GM12873 (cell line): ENCODE measurements around the gene IMMP2L.

Experiments
- TF ChIP-seq, protein P1 (sequence below): IDR thresholded peaks from 2 replicates; pipeline ENCODE4 v1.5.1; 2012; ENCODE audit warnings: low read depth, mild to moderate bottlenecking, moderate library complexity, low read length, control low read depth; ENCODE audit not compliant: insufficient read depth; ENCODE audit errors: missing control alignments

The IMMP2L gene

DNA sequence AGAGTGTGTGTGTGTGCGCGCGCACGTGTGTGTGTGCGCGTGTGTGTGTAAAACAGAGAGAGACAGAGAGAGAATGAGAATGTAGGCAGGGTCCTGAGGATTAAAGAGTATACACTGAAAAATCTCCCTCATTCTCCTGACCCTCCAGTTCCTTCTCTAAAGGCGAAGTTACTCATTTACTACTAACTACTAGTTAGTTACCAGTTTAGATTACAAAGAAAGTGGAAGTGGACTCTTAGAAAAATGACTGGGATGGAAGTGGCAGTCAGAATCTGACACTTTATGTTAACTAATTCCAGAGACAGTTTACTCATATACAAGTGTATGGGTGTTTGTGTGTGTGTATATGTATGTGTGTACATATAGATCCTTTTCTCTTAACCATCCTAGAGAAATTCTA, 617.8 kb downstream of the IMMP2L start:
- TF ChIP-seq, protein P1, sequence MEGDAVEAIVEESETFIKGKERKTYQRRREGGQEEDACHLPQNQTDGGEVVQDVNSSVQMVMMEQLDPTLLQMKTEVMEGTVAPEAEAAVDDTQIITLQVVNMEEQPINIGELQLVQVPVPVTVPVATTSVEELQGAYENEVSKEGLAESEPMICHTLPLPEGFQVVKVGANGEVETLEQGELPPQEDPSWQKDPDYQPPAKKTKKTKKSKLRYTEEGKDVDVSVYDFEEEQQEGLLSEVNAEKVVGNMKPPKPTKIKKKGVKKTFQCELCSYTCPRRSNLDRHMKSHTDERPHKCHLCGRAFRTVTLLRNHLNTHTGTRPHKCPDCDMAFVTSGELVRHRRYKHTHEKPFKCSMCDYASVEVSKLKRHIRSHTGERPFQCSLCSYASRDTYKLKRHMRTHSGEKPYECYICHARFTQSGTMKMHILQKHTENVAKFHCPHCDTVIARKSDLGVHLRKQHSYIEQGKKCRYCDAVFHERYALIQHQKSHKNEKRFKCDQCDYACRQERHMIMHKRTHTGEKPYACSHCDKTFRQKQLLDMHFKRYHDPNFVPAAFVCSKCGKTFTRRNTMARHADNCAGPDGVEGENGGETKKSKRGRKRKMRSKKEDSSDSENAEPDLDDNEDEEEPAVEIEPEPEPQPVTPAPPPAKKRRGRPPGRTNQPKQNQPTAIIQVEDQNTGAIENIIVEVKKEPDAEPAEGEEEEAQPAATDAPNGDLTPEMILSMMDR, result no peak

DNA sequence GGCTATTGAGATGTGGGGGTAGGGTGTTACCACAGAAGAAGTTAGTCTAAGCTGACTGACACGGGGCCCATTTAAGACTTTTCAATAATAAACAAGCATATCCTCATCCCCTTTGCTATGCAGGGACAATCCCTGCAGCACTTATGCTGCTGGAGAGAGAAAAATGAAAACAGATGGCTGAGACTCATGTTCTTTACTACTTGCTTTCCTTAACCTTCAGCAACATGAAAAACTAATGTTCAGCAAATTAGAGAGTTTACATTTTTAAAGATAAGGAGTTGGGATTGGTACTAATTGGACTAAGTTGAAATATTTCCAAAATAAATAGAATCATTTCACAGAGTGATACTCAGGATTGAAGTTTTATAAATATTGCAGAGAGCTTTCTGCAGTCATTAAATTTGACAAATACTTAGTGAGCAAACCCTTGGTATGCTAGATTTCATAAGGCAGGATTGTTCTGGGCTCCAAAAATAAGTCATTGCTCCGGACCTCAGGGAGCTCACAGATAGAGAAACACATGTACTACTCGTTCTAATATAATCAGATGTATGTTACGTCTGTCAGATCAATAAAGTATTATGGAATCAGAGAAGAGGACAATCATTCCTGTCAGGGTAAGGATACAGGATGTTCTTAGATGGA, 618.5 kb downstream of the IMMP2L start:
- TF ChIP-seq, protein P1, result no peak

DNA sequence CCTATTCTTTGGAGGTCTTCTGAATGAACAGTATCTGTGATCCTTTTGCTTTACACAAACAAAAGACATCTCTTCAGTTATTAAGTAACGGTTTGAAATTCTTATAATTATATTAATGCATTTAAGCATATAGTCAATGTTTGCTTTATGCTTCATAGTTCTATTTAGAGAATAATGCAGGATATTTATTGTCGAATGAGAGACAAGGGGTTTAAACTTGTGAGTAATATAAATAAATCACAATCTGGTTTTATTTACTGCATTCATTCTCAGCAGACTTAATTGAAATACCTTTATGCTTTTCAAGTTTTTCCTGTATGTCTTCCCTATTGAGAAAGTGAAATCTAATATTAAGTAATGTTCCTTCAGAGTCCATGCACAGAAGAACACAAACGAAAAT, 620.9 kb downstream of the IMMP2L start:
- TF ChIP-seq, protein P1, result no peak

DNA sequence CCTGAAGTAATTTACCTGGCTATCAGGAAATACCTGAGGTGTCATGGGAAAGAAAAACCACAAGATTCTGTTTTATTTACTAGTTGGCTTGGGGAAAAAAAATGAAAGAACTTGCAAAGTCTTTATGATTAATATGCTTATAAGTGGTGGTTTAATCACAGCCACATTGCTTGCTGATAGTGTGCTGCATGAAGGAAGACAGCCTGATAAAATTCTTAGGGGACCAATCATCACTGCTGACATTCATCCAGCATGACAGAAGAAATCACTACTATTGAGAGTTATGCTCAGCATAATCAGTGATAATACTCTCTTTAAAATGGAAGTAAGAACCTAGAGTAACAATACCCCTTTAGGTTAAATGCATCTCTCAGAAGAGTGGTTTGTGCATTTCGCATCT, 621.5 kb downstream of the IMMP2L start:
- TF ChIP-seq, protein P1, result no peak

DNA sequence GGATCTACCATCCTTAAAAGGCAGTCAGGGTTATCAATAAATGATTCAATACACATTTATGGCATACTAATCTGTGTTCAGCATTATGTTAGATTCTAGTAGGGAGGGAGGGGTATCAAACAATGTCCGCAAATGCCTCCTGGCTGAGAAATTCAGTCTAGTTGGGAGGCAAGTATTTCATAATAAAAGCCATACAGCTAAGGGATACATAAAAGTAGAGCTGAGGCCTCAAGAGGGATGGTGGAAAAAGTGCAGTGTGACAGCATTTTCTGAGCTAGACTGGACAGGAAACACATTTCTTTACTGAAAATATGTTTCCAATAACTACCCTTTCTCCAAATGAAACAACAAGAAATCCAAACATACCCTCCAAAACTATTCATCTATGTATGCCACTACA, 624.1 kb downstream of the IMMP2L start:
- TF ChIP-seq, protein P1, result no peak

DNA sequence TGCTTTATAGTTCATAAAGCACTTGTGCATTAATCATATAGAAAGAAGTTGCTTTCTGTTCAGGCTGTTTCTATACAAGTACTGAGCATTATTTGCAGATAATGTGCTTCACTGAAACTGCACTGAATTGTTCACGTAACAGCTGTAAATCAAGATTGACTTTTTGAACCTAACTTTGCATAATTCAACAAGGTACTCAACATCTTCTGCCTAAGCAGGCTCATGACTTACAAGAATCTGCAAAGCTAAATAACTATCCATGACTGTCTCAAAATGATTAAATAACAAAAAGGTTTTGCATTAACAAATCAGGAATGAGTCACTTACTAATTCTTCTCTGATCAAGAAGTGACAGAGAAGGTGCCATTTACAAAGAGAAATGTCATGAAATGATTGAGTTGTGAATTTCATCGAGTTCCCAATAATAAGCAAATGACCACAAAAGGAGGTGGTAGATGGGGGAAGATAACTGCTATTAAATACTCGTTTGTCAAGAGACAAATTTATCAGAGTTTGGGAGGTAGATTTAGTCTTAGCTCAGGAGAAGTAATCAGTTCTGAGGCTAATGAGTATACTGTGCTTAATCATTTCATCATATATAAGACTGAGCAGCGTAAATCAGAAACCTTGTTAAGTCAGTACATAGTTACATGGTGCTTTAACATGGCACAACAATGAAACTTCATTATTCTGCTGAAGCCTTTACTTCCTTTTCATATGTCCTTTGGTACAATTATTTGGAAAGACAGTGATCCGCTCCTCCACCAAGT, 632.6 kb downstream of the IMMP2L start:
- TF ChIP-seq, protein P1, result no peak

DNA sequence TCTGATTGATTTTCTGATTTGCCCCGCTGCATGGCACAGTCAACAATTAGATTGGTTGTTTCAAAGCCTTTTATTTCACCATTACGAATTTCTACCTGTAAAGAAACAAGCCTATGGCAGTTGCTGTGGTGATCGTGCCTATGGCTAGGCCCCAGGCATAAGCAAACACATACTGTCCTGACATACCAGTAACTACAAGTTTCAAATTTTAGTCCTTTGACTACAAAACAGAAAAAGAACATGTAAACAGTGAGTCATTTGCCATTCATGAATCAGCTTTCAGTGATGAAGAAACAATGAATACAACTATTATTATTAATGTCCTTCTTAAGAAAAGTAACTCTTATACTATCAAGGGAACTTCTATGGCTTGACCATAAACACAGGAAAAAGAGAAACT, 639.4 kb downstream of the IMMP2L start:
- TF ChIP-seq, protein P1, result no peak
